Astrocyte of the spinal cord (primary cell): ENCODE results near the gene FBXL22.

Experiments
- DNase-seq: peaks from one replicate; pipeline ENCODE4 v3.0.0; 2011; ENCODE audit warnings: low read depth, low spot score
- H3K4me3 ChIP-seq: 2 replicates; pipeline ENCODE4 v1.5.1; 2011; ENCODE audit warnings: low read depth, mild to moderate bottlenecking, low read length, moderate library complexity
- CTCF ChIP-seq: IDR thresholded peaks from 2 replicates; pipeline ENCODE4 v1.5.1; 2012; ENCODE audit warnings: low read depth, mild to moderate bottlenecking, low read length, inconsistent platforms
- in situ Hi-C: cut with HindIII; loops from 2 replicates; pipeline ENCODE4 v1.10.0; 2017; ENCODE audit warnings: low sequenced_read_pairs

The FBXL22 gene

DNA sequence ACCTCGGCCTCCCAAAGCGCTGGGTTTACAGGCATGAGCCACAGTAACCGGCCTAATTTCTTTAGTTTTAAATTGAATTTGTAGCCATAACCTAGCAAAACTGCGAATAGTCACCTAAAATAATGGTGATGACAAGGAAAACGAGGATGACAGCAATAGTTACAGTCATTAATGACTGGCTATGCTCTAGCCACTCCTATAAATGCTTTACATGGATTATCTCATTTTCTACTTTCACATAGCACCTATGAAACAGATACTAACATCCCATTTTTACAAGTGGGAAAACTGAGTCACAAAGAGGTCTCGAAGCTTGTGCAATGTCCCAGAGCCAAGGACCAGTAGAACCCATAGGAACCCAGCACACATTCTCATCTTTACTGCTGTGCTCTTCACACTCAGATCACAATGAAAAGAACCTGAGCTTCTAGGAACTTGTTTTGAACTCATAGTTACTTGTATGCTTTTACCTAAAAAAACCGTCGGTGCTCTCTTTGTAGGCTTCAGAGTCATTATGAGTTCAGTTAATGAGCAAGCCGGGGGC is 39.4 kb downstream of the FBXL22 start:
- in situ Hi-C loops, result no loop called here
- DNase-seq, result no peak
- H3K4me3 ChIP-seq, result no peak overlapping the region
- no peak for TF ChIP-seq CTCF

DNA sequence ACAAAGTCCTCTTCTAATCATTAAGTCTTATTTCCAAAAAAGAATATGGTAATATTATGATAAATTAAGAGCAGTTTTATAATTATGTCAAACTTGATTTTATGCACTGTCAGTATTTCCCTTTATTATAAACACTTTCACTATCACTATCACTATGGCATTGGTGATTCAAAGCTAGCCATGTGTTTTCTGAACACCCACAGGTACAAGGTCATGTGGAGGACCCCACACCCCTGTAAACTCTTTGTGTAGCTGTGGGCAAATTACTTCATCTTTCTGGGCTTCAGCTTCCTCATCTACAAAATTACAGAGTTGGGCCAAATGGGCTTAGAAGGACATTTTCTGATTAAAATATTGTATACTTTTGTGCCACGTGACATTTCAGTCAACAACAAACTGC is 41.7 kb downstream of the FBXL22 start:
- DNase-seq, result no peak
- in situ Hi-C loops, result no loop called here
- no peak overlapping the region for H3K4me3 ChIP-seq
- TF ChIP-seq CTCF, result no peak

DNA sequence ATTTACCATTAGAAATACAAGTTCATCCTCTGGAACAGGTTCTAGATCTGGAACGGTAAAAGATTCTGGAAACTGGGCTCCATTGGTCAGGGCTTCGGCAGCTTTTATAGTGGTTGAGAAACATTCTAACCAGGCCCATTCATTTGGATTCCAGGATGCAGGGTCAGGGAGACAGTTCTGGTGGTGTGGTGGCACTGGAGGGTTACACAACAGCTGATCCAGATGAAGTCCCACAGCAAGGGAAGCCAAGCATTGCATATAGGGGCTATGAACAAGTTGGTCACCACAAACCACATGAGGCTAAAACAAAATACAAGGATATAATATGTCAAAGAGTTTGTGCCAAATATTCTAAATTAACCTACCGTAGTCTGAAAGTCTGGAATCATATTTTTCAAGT is 43.0 kb downstream of the FBXL22 start:
- in situ Hi-C loops, result no loop called here
- no peak for DNase-seq
- H3K4me3 ChIP-seq, result no peak overlapping the region
- no peak for TF ChIP-seq CTCF
